DMS53 treated with DMSO at 0.1 percent for 48 hours (cell line): ENCODE measurements around the gene CA6.
"Not testable (repeated sequence)": the region's sequence is repeated elsewhere in the genome, so short reads cannot be mapped to it uniquely, and the experiment has no call there.

ENCODE experiments used
- DNase-seq: peaks from one replicate; lab custom pipeline; 2025; ENCODE audit not compliant: unreplicated experiment; lab: John Stamatoyannopoulos, UW

CA6 gene

GRCh38 chr1:8968902-8969301 lies 23.2 kb downstream of the CA6 start:
- DNase-seq: not testable (repeated sequence)

- DNase-seq: no peak
Observed at GRCh38 chr1:8969937-8970336, 24.3 kb downstream of the CA6 start.

- DNase-seq: no peak
Observed at GRCh38 chr1:8970870-8971337, 25.2 kb downstream of the CA6 start.

GRCh38 chr1:8974551-8974950 lies 28.9 kb downstream of the CA6 start:
- no peak for DNase-seq

- DNase-seq: no peak
Observed at GRCh38 chr1:8976338-8976737, 30.7 kb downstream of the CA6 start.

GRCh38 chr1:8976896-8977450 lies 31.3 kb downstream of the CA6 start:
- no peak for DNase-seq

GRCh38 chr1:8980656-8981055 lies 35.0 kb downstream of the CA6 start:
- no peak for DNase-seq

- no peak for DNase-seq
Observed at GRCh38 chr1:8981169-8981568, 35.5 kb downstream of the CA6 start.

GRCh38 chr1:8984203-8984602 lies 38.5 kb downstream of the CA6 start:
- DNase-seq: no peak

GRCh38 chr1:8984990-8985389 lies 39.3 kb downstream of the CA6 start:
- DNase-seq: no peak

- DNase-seq: no peak
Observed at GRCh38 chr1:8985915-8986813, 40.5 kb downstream of the CA6 start.

GRCh38 chr1:8986814-8987190 lies 41.1 kb downstream of the CA6 start:
- DNase-seq: no peak

GRCh38 chr1:8987881-8988617 lies 42.4 kb downstream of the CA6 start:
- no peak for DNase-seq

- DNase-seq: no peak
Observed at GRCh38 chr1:8988618-8988967, 42.9 kb downstream of the CA6 start.

- no peak for DNase-seq
Observed at GRCh38 chr1:8989061-8989460, 43.4 kb downstream of the CA6 start.

- no peak for DNase-seq
Observed at GRCh38 chr1:8989821-8990220, 44.2 kb downstream of the CA6 start.

GRCh38 chr1:8992936-8993687 lies 47.4 kb downstream of the CA6 start:
- DNase-seq: no peak

GRCh38 chr1:8993962-8994675 lies 48.5 kb downstream of the CA6 start:
- not testable (repeated sequence) for DNase-seq

- peak; percentile 74 for DNase-seq
Observed at GRCh38 chr1:9001534-9002214, 56.0 kb downstream of the CA6 start.

- peak; percentile 37 for DNase-seq
Observed at GRCh38 chr1:9002215-9002560, 56.5 kb downstream of the CA6 start.
